Glomerular visceral epithelial cell (primary cell): ENCODE results near the gene RAB40C.
A peak's percentile ranks its signal among the peaks of the same experiment; 100 is the strongest.

Experiments
- DNase-seq: peaks from one replicate; pipeline ENCODE4 v3.0.0-alpha.2; 2016; ENCODE audit errors: extremely low spot score

RAB40C gene

DNA sequence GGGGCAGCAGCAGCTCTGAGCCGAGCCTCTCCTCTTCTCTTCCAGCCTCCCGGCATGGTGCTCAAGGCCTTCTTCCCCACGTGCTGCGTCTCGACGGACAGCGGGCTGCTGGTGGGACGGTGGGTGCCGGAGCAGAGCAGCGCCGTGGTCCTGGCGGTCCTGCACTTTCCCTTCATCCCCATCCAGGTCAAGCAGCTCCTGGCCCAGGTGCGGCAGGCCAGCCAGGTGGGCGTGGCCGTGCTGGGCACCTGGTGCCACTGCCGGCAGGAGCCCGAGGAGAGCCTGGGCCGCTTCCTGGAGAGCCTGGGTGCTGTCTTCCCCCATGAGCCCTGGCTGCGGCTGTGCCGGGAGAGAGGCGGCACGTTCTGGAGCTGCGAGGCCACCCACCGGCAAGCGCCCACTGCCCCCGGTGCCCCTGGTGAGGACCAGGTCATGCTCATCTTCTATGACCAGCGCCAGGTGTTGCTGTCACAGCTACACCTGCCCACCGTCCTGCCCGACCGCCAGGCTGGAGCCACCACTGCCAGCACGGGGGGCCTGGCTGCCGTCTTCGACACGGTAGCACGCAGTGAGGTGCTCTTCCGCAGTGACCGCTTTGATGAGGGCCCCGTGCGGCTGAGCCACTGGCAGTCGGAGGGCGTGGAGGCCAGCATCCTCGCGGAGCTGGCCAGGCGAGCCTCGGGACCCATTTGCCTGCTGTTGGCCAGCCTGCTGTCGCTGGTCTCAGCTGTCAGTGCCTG, 15.7 kb upstream of the RAB40C start:
- DNase-seq: no peak

DNA sequence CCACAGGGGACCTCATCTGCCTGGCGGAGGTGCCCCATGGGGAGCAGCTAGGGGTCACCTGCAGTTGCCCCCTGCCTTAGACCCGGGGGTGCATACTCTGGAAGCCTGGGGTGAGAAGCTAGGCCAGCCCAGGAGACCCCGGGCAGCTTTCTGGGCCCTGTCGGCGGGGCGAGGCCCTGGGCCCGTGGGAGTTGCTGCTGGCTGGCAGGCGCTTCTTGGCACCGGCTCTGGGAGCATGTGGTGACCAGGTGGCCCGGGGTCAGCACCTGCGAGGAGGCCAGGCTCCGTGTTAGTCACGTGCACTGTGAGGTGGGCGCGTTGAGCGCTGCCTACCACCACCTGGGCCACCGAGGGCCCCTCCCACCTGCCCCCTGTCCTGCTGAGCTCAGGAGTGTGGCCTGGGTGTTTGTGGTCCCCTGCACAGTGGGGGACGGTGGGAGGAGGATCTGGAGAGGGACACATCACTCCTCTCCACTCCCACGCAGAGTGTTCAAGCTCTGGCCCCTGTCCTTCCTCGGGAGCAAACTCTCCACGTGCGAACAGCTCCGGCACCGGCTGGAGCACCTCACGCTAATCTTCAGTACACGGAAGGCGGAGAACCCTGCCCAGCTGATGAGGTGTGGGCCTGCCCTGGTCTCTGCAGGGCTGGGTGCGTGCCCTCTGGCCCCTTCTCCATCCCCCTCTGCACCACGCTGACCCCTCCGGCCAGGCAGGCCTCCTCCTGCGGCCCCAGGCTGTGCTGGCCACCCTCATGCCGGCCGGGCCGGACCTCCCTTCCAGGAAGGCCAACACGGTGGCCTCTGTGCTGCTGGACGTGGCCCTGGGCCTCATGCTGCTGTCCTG, 14.3 kb upstream of the RAB40C start:
- no peak for DNase-seq

DNA sequence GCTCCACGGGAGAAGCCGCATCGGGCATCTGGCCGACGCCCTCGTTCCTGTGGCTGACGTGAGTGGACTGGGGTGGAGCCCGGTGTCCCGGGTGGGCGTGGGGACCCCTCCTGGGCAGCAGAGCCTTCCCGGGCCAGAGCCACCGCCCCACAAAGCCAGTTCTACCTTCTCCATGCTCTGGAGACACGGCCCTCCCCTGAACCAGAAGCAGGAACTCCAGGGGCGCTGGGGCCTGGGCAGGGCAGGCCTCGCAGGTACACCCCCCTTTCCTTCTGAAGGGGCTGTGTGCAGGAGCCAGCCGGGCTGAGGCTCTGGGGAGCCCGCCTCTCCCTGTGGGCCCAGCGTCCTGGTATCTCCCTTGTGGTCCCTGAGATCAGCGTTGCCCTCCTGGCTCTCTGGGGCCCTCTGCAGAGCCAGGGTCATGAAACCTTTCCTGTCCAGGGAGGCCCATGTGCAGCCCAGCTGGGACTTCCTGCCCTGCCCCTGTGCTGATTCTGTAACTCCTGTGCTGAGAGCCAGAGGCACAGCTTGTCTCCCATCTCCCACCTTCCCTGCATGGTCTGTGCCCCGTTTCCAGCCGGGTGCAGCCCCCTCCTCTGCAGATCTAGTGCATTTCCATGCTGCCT, 13.6 kb upstream of the RAB40C start:
- no peak for DNase-seq

DNA sequence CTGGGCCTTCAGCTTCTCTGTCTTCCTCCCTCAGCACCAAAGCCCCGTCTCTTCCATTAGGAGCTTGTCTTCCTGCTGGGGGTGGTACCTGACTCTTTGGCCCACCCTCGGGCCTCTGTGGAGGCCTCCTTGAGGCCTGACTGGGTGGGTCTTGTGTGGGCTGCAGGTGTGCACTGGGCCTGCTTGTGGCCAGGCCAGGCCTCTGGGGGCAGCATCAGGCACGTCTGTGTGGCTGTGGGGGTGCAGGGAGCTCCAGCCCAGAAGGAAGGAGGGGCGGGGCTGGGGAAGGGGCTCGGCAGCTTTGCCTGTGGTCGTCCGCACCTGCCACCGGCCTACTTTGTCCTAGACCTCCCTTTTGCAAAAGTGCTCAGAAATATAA, 13.1 kb upstream of the RAB40C start:
- DNase-seq: no peak

DNA sequence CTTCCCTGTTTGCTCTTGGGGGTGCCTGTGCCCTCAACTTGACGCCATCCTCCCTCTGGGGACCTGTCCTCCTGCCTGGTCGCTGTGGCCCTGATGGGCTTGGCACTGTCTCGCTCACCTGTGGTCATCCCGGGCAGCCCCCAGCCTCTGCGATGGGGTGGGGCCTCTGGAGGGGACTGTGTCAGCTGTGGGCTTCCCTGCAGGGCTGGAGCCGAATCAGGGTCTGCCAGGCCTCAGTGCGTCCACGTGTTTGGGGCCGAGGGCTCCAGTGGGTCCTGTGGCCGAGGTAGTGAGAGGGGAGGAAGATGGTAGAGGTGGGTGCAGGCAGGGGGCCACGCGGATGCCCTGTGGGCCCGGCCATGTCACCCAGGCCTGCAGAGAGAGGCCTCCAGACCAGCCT, 12.1 kb upstream of the RAB40C start:
- DNase-seq: no peak

DNA sequence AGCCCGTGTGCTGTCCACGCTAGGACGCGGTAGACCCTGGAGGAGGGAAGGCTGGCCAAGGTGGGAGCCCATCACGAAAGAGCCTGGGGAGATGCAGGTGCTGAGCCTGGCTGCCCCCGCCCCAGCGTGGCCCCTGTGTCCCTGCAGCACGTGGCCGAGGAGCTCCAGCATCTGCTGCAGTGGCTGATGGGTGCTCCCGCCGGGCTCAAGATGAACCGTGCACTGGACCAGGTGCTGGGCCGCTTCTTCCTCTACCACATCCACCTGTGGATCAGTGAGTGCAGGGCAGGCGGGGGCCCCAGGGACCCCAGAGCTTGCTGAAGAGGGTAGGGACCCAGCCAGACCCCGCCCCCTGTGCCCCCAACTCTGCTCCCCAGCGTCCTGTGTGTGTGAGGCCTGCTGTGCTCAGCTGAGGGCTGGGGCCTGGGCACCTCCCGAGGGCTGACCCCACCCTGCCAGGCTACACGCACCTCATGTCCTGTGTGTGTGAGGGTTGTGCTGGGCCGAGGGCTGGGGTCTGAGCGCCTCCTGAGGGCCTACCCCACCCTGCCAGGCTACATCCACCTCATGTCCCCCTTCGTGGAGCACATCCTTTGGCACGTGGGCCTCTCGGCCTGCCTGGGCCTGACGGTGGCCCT, 11.5 kb upstream of the RAB40C start:
- DNase-seq: no peak

DNA sequence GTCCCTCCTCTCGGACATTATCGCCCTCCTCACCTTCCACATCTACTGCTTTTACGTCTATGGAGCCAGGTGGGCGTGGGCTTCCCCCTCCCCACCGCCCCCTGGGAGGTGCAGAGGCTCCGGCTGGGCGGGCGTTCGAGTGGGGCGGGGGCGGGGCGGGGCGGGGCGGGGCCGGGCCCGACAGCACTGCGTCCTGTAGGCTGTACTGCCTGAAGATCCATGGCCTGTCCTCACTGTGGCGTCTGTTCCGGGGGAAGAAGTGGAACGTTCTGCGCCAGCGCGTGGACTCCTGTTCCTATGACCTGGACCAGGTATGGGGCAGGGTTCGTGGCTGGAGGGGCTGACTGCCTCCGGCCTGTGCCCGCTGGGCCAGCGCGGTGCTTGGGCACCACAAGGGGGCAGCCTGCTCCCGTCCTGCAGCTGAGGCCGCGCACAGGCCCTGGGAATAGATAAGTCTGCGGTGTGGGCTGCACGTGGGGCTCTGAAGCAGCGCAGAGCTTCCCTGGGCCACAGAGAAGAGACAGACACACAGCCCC, 10.9 kb upstream of the RAB40C start:
- DNase-seq: no peak

DNA sequence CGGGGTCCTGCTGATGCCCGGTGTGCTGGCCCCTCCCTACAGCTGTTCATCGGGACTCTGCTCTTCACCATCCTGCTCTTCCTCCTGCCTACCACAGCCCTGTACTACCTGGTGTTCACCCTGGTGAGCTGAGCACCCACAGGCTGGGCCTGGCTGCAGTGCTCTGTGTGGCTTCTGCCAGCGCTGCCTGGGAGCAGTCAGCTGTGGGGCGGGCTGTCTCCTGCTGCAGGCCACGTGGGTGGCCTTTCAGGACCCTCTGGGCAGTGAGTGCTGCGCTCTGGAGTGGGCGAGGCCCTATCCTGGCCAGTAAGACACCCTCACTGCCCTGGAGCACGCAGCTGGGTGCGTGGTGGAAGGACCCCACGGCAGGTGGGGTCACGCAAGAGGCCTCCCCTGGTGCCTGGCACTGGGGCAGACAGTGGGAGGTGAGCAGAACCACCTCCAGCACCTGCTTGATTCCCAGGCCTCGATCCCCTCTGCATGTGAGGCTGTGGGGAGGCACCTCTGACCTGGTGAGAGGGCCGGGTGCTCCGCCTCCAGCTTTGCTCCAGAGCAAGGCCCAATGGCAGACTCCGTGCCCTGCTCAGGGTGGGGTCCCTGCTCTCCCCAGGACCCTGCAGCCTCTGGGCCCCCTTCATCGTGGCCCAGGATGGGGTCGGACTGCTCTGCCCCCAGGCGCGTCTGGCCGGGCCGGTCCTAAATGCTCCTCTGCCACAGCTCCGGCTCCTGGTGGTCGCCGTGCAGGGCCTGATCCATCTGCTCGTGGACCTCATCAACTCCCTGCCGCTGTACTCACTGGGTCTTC, 9.5 kb upstream of the RAB40C start:
- DNase-seq: no peak

DNA sequence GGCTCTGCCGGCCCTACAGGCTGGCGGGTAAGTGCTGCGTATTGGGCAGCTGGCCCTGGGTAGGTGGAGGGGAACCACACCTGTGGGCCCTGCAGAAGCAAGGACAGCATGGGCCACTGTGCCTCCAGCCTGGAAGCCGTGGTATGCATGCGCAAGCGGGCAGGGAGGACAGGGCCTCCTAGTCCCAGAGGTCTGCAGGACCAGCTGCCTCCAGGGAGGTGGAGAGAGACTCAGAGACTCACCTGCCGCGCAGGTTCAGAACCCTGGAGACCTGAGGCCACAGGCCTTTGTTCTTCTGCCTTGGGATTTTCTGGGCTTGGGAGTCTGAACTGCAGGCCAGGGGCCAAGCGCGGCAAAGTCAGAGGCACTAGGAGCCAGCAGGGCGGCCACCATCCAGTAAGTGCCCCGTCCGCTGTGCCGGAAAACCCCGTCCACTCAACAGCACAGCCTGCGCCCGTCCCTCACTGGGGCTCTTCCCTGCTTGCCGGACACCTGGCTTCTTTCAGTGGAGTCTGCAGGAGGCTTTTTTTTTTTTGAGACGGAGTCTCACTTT, 8.8 kb upstream of the RAB40C start:
- no peak for DNase-seq

DNA sequence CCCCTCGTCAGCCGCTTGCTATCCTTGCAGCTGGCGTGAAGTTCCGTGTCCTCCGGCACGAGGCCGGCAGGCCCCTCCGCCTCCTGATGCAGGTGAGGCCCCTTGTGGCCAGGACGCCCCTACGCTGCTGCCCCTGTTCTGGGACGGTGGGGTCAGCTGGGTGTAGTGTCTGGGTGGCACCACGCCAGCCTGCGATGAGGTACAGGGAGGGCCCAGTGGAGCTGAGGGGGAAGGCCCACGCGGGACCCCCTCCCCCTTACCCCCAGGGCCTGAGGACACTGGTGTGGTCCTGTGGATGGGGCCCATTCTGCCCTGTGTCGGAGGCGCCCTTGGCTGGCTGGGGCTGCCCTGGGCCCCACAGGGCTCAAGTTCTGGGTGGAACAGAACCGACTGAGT, 7.7 kb upstream of the RAB40C start:
- DNase-seq: no peak

DNA sequence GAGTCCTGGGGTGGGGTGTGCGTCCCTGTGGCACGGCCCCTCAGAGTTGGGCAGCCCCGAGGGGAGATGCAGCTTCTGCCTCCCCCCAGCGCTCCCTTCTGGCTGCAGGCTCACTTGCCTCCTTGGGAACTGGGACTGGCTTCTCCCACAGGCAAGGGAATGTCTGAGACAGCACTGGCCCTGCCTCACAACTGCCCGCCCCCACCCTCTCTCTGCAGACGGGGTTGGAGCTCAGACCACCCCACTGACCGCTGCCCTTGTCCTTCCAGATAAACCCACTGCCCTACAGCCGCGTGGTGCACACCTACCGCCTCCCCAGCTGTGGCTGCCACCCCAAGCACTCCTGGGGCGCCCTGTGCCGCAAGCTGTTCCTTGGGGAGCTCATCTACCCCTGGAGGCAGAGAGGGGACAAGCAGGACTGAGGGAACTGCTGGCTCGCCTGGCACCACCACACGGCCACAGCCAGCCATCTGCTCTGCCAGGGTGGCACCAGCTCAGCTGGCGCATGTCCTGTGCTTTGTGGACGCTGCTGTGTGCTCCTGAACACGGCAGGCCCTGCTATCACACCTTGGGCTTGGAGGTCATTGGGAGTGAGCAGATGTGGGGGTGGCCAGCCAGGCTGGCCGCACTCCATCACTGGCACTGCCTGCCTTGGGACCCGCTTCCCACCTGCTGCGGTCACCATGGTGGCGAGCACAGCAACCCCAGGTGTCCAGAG, 7.1 kb upstream of the RAB40C start:
- DNase-seq: no peak

DNA sequence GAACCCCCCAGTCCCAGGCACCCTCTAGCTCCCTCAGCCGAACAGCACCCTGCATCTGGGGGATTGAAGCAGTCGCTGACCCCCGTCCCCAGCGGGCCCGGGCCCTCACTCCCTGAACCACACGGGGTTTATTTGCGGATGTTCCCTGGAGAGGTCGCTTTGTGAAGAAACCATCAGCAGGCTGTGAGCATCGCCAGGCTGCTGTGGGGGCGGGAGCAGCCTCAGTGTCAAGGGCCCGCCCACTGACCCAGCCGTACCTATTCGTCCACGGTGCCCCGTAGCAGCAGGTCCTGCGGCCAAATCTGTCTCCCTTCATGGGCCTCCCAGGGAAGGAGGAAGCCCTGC, 6.4 kb upstream of the RAB40C start:
- no peak for DNase-seq

DNA sequence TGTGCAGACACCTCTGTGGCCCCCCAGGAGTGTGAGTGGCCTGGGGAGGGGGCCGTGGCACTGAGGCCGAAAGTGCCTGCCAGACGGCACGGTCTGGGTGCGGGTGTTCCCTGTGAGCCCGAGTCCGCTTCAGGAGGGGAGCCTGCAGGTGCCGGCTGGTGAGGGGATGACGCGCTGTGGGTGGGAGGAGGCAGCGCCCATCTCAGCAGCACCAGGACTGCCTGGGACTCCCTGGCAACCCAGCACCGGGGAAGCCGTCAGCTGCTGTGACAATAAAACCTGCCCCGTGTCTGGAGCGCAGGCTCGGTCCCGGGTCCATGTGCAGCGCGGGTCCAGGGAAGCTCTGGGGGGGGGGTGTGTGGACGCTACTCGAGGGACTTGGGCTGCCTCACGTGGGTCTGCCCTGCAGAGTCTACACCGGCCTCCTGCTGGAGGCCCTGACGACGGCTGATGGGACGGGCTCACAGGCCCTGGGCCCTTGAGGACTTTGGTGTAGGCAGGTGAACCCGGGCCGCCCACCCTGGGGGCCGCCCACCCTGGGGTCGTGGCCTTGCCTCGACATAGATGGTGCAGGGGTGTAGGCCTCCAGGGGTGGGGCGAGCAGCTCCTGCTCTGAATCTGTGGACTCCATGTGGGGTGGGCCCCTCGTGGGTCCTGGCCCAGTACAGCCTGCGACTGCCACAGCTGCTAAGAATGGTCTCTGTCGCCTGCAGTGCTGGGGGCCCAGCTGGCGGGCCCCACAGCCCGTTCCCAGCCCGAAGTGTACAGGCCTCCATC, 5.9 kb upstream of the RAB40C start:
- DNase-seq: no peak

DNA sequence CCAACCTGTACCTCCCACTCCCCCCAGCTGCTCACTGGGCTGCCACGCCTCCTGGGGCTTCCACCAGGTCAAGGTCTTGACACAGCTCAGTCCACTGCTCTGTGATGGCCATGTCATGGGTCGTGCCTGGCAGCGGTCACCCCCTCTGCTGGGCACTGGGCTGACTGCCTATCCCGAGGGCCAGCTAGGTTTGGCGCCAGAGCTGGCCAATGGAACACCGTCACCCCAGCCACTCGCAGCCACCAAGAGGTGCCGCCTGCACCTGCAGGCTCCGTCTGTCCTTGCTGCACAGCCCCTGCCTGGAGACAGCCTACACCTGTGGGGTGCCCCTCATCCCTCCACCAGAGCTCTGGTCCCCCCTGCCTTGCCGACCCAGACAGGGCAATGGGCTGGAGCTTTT, 4.5 kb upstream of the RAB40C start:
- peak; percentile 17 for DNase-seq

DNA sequence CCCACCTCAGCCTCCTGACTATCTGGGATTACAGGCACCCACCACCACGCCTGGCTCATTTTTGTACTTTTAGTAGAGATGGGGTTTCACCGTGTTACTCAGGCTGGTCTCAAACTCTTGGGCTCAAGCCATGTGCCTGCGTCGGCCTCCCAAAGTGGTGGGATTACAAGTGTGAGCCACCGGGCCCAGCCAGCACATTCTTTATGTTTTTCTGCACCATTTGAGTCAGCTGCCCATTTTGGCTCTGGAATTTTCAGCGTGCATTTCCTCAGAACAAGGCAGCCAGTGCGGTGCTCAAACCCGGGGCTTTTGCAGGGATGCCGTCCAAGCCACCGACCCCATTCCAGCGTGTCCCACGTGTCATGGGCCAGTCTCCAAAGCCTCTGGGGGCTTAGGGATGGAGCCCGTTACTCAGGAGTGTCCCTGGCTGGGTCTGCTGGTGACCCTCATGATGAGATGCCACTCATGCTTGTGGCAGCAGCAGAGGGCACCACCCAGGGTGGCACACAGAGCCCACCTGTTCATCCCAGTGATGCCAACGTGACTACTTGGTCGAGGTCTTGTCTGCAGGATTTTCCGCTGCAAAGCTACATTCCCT, 3.7 kb upstream of the RAB40C start:
- peak; percentile 18 for DNase-seq

DNA sequence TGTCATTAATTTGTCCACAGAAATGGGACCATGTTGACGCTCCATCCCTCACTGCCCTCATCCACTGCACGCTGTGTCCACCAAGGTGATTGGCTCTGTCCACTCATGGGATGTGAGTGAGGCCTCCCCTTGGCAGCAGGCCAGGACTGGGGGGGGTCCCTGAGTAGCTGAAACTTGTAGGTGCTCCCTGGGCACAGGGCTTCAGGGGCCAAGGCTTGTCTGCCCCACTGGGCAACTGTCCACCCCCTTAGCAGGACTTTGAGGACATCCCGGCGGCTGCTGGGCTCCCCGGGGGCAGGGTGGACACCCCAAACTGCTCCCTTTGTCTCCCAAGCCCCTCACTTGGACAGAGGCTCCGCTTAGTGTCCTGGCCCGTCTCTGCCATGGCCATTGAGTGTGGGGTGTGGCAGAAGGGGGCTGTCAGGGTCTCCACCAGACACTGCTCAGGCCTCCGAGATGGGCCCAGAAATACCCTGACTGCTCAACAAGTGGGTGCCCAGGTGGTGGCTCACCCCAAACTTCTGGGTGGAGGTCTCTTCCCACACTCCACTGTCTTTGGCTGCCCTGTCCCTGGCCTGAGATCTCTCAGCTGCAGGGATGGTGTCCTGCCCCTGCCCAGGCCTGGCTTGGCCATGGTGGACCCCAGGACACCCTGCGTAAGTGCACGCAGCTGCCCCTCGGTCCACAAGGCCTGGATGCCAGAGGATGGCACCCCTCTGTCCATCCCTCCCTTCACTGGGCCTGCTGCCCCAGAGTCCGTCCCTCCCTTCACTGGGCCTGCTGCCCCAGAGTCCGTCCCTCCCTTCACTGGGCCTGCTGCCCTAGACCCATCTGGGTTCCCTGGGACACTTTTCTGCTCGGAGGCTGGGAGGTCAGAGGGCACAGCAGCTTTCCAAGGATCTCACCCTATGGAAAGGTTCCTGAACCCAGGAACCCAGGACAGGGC, 2.9 kb upstream of the RAB40C start:
- DNase-seq: no peak

DNA sequence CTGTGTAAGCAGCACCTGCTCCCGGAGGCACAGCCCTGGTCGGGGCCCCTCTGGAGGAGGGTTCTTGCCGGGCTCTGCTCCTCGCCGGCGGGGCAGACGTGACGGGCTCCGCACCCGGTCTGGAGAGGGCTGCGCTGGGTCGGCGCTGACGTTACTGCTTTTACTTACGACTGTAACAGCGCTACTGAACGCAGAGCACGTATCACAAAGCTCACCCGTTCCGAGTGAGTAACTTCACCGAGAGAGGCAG, 1.3 kb upstream of the RAB40C start:
- peak; percentile 60 for DNase-seq

DNA sequence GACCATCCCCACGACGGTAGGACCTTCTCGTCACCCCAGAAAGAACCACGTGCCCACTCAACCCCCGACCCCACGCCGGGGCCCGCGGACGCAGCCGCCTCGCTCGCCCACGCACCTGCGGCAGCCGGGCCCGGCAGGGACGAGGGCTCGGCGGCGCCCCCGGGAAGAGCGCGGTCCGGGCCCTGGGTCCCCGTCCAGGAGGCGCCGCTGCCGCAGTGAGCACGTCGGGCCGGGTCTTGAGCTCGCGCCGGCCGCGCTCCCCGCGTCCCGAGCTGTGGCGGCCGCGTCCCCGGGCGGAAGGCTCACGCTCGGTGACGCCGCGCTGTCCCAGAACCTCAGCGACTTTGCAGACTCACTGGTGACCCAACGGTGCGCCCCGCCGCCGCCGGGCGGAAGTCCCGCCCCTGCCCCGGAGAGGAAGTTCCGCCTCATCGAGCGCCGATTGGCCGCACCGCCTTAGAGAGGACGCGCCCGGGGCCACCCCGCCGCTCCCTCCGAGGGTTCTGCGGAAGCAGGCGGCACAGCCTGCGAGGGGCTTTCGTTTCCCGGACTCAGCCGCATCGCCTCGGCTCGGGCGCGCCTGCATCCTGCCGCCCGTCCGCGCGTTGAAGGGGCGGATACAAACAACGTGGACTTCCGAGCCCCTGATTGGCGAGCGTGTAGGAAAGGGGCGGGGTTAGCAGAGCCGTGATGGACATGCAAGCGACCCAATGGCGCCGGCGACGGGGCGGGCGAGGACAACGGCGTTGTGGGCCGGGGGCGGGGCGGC, 793 bp upstream of the RAB40C start:
- peak; percentile 94 for DNase-seq
